Measurements from ENCODE around the gene SLC66A1.
A peak's percentile ranks its signal among the peaks of the same experiment; 100 is the strongest.
"Not testable (repeated sequence)": the region's sequence is repeated elsewhere in the genome, so short reads cannot be mapped to it uniquely, and the experiment has no call there.

SLC66A1 gene

DNA sequence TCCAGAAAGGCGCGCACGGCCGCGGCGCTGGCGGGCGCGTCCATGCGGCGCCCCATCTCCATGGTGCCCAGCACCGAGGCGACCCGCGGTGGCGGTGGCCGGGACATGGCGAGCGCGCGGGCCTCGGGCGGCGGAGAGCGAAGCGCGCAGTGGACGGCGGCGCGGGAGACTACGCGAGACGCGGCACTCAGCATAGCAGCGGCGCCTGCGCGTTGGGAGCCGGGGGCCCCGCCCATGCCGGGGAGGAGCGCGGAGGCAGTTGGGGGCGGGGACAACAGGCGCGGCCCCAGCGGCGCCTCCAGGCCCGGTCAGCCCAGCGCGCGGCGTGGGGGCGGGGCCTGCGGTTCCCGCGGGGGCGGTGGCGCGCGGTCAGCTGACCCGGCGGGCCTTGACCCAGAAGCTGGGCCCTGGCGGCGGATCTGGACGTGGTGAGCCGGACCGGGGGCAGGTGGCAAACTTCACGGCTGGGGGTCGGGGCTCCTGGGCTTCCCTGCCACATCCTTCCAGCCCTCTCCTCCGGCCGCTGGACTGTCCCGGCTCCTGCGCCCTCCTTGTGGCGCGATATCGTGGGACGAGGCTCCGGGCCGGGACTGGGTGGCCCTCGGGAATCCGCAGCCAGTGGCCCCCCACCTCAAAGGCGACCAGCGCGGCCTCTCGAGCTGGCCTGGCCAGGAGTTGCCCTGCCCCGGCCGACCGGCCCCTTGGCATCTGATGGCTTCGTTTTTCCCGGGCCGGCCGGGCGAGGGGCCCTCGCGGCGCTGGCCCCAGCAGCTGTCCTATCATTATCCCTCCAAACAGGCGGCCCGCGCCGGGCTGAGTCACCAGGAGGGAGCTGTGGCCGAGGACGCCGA lies at the start of gene SLC66A1, which contains the start of gene AKR7A2:
Gene SLC66A1, plus strand, starts transcription at position 396 of the 851 bp plus-strand sequence. CDS start 5,352 bp downstream, outside the sequence.
Gene AKR7A2, minus strand, starts transcription at position 214 of the 851 bp plus-strand sequence. Its CDS starts 20 bp downstream, at position 194.
- DNase-seq: peak; percentile 65

DNA sequence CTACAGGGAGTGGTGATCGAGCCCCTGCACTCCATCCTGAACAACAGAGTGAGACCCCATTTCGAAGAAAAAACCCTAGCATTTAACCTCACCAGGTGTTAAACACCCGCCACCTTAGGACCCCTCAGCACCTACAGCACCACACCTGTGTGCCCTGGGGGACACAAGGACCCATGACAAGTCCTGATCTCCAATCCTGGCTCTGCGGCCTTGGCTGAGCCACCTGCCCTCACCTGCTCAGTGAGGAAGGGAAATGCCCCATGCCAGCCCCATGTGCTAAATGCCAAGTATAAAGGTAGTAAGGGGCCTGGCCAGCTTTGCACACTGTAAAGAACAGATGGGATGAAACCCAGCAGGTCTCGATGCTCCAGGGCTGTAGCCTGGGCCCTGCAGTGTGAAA lies 49.4 kb upstream of the SLC66A1 start:
- DNase-seq: no peak

- DNase-seq: no peak
Observed at GRCh38 chr1:19268445-19268844, 43.7 kb upstream of the SLC66A1 start.

GRCh38 chr1:19269427-19270342 lies 42.4 kb upstream of the SLC66A1 start:
- DNase-seq: not testable (repeated sequence)

GRCh38 chr1:19270343-19270730 lies 41.8 kb upstream of the SLC66A1 start:
- DNase-seq: not testable (repeated sequence)

- DNase-seq: no peak
Observed at GRCh38 chr1:19272064-19272463, 40.1 kb upstream of the SLC66A1 start.

GRCh38 chr1:19273106-19273843 lies 38.9 kb upstream of the SLC66A1 start:
- DNase-seq: no peak

- not testable (repeated sequence) for DNase-seq
Observed at GRCh38 chr1:19273844-19274531, 38.1 kb upstream of the SLC66A1 start.

DNA sequence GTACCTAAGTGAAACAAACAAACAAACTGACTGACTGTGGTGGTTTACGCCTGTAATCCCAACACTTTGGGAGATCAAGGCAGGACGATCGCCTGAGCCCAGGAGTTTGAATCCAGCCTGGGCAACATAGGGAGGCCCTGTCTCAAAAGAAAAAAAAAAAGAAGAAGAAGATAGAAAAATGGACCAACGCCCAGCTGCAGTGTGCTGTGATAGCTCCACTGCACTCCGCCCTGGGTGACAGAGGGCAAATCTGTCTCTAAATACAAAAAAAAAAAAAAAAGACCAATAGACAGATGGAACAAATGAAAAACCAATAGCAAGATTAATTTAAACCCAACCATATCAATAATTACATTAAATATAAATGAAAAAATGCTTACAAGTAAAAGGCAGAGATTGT lies 37.5 kb upstream of the SLC66A1 start:
- DNase-seq: no peak

GRCh38 chr1:19283891-19284290 lies 28.2 kb upstream of the SLC66A1 start:
- no peak for DNase-seq

DNA sequence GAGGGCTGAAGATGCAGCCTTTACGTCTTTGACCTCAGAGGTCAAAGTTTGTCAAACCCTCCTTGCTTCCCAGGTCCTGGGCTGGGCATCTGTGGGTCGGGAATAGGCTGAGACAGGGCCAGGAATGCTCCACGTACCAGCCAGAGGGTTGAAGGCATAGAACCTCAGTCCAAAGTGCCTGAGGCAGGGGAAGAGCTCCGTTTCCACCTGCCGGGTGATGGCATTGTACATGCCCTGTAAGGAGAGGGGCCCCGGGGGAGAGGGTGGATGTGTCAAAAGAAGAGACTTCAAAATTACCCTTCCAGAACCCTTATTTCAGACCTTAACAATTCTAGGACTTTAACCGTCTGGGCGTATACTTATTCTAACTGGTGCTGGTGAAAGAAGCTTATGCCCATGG lies 27.2 kb upstream of the SLC66A1 start:
- DNase-seq: no peak

DNA sequence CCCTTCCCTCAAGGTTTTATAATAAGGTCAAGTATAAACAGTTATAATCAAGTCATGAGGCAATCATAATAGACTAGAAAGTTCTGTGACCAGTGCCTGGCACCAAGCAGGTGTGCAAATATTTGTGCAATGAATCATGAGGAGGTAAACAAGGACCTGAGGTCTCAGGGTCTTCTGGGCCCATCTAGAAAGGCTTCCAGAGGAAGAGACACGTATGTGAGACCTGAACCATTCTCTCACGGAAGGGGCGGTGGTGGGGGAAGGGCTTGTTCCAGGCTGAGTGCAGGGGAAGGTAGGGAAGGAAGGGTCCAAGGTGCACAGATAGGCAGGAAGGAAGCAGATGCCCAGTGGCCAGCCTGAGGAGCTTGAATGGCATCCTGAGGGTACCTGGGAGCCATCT lies 26.8 kb upstream of the SLC66A1 start:
- DNase-seq: not testable (repeated sequence)

DNA sequence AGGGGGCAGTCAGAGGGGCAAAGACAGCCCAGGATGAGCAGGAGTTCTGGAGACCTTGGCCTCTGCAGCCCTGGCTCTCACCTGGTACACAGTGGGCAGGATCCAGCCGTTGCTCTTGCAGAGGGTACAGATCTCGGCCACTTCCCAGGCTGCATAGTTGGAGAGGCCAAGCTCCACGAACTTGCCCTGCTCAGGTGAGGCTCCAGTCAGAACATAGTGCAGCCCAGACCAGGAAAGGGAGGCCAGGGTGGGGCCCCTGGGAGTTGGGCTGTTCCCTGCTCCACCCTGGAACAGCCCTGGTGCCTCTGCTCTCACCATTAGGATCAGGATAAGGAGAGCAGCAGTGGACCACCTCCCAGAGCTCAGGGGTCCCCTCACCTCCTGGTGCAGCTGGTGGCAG lies 26.3 kb upstream of the SLC66A1 start:
- DNase-seq: not testable (repeated sequence)

GRCh38 chr1:19287436-19288185 lies 24.5 kb upstream of the SLC66A1 start:
- DNase-seq: peak; percentile 40

DNA sequence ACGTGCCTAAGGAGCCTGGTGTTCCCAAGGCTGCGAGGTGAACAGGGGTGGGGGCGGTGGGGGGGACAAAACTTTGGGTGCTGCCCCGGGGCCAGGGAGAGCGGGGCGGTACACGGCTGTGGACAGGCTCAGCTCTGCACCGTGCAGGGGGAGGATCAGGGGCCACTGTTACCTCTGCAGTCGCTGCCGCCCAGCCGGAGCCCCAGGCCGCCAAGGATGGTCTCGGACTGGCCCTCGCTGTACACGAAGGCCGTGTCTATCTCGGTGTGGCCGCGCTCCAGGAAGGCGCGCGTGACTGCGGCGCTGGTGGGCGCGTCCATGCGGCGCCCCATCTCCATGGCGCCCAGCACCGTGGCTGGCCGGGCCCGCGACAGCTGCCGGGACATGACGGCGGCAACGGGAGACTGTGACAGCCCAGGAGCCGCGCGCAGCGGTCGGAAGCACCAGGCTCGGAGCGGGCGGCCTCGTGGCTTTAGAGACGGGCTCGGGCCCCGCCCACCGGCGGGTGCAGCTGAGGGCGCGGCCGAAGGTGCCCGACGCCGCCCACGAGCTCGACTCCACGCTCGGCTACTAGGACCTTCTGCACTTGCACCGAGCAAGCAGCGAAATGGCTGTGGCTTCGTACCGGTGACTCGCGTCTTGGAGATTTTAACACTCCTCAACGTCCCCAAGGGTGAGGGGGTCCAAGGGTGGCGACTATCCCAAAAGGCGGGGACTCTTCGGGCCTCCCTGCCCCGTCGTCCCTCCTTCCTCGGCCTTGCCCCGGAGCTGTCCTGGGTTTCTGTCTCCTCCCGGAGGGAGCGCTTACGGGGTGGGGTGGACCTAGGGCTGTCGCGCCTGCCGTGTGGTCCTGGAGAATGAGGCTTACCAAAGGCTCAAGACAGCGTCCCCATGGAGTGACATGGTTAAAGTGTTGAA lies 23.5 kb upstream of the SLC66A1 start, which contains the start of gene AKR7A3:
Gene AKR7A3, minus strand, starts transcription at position 447 of the 918 bp plus-strand sequence. Its CDS starts 61 bp downstream, at position 386.
- peak; percentile 59 for DNase-seq

DNA sequence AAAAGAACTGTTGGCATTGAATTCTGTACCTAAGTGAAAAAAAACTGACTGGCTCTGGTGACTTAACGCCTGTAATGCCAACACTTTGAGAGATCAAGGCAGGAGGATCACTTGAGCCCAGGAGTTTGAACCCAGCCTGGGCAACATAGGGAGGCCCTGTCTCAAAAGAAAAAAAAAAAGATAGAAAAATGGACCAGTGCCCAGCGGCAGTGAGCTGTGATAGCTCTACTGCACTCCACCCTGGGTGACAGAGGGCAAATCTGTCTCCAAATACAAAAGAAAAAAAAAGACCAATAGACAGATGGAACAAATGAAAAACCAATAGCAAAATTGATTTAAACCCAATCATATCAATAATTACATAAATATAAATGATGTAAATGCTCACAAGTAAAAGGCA lies 22.9 kb upstream of the SLC66A1 start:
- DNase-seq: no peak

DNA sequence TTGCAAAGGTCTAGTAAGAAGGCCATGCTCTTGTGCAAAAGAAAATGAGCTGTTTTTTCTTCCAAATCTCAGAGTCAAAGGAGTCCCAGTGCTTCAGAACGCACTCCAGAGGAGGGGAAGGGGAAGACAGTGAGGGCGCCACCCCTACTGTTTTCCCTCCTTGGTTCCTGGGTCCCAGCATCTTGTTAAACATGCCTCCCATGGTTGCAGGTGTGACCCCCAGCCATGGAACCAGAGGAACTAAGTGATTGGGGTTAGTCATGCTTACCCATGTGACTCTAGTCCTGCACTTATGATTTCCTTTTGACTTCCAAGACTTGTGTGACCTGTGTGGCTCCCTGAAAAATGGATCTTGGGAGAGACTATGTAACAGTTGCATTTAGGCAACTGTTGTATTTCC lies 17.5 kb upstream of the SLC66A1 start:
- DNase-seq: no peak

GRCh38 chr1:19300211-19300610 lies 11.9 kb upstream of the SLC66A1 start:
- no peak for DNase-seq

- not testable (repeated sequence) for DNase-seq
Observed at GRCh38 chr1:19304081-19304480, 8.0 kb upstream of the SLC66A1 start.

DNA sequence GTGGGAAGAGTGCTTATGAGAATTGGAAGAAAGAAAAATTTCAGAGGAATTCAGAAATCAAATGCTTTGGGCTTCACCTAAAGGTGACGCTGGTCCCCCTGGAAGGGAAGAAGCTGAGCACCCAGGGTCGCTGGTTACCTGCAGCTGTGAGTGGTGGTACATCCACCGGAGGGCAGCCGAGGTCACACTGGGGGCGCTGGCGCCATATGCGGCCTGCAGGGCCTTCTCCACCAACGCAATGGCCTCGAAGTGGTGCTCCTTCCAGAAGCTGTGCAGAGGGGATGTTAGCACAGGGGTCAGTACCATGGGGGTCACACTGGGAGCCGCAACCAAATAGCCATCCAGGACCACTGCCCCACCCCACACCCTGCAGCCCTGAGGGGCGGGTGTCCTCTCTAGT lies 6.2 kb upstream of the SLC66A1 start:
- no peak for DNase-seq
